Midbrain (tissue), 1 donor: ENCODE data around the gene CCDC177.
A peak's percentile ranks its signal among the peaks of the same experiment; 100 is the strongest.
"Not testable (repeated sequence)": the region's sequence is repeated elsewhere in the genome, so short reads cannot be mapped to it uniquely, and the experiment has no call there.

Experiments
- DNase-seq: peaks from one replicate; lab custom pipeline; 2025; lab: John Stamatoyannopoulos, UW

The CCDC177 gene

DNA sequence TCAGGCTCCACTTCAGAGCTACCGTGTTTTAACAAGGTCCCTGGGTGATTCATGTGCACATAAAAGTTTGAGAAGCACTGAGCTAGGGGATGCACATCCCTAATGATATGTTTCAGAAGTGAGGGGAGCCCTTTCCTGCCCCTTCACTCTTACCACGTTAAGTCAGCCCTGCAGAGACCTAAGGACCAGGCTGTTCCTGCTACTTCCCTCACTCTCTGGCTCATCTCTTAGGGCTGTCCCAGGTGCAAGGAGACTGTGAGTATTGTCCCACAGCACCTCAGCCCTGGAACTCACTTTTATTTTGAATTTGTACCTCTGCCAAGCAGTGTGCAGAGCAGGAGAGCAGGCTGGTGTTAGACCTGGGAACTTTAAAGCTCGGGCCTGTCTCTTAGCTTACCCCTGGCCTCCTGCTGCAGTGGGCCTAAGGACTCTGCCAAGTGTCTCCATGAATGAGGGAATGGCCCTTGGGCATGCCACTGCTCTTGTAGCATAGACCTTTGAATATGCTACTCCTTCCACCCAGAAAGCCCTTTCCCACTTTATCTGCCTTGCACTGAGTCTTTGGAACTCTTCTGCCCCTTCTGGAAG lies 25.7 kb upstream of the CCDC177 start:
- no peak for DNase-seq

DNA sequence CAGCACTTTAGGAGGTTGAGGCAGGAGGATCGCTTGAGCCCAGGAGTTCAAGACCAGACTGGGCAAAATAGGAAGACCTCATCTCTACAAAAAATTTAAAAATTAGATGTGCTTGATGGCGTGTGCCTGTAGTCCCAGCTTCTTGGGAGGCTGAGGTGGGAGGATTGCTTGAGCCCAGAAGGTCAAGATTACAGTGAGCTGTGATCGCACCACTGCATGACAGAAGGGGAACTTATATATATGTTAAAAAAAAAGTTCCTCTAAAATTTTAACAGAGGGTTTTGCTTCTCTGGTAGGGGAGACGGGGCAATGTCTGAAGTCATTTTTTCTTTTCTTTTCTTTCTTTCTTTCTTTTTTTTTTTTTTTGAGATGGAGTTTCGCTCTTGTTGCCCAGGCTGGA lies 24.8 kb upstream of the CCDC177 start:
- not testable (repeated sequence) for DNase-seq

- no peak for DNase-seq
Measured at GRCh38 chr14:69595336-69595735, 20.7 kb upstream of the CCDC177 start.

GRCh38 chr14:69594846-69595245 lies 20.2 kb upstream of the CCDC177 start:
- DNase-seq = no peak

DNA sequence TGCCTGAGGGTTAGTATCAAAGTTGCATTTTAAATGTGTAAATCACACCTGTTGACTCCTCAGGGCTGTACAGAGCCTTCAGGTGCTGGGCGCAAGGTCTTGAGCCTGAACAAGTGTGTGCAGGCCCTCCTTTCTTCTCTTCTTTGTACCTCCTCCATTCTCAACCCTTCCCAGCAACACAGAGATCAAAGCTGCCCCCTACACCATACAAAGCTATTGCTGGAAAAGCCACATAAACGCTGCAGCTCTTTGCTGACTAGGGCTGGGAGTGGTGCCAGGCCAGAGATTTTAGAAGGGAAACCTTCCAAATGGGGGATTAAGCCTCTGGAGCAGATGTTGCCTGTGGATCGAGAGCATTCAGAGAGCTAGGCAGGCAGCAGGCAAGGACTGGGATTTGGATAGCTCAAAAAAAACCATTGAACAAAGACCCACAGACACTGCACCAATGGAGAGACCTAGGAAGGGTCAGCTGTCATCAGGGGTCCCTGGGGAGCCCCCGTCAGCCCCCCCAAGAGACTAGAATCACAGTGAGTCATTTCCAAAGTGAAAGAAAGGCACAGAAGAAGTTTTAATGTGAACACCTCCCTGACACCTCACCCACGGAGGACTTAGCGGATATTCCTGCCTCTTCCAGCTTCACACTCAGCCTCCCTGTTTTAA lies 18.5 kb upstream of the CCDC177 start:
- DNase-seq = peak; percentile 55

GRCh38 chr14:69591317-69591716 lies 16.6 kb upstream of the CCDC177 start:
- DNase-seq = no peak

DNA sequence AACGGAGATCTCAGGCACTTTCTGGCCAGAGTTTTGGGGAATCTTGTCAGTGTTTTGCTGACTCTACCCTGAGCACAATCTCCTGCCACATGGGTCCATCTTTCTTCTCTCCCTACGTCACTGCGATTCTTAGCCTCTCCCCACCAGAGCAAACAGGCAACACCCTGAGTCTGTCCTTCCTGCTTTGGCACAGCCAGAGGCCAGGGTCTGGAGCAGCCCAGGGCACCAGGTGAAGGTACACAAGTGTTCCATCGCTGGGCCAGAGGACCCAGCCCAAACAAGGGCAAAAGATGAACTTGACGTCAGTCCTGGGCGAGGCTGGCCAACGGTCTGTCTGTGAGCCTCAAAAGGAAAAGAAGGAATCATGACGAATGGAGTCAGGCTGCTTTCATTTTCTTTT lies 12.7 kb upstream of the CCDC177 start:
- DNase-seq = no peak

DNA sequence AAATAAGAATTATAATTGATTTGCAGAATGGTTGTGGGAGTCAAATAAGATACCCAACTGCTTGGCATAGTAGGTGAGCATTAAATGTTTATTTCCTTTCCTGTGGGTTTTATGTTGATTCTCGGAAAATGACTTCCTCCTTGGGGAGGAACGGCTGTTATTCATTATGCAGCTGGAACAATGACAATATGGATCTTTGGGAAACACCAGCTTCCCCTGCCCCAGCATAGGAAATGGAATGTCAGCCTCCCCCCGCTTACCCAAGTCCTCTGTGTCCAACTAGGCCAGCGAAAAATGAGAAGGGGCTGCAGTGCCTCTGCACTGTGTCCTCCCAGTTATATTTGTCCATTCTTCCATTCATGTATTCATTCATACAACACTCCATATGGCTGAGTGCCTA lies 11.7 kb upstream of the CCDC177 start:
- no peak for DNase-seq

DNA sequence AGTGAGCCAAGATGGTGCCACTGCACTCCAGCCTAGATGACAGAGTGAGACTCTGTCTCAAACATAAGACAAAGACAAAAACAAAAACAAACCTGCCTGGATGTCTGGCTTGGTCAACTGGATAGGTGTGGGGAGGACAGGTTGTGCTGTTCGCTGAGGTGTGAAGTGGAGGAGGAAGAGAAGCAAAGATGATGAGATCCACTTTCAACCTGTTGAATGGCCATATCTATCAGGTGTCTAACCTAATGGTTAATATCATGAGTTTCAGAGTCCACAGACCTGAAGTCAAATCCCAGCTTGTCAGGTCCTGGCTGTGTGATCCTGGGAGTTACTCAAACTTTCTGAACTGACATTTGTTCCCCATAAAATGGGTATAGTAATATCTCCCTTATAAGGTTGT lies 9.7 kb upstream of the CCDC177 start:
- no peak for DNase-seq

DNA sequence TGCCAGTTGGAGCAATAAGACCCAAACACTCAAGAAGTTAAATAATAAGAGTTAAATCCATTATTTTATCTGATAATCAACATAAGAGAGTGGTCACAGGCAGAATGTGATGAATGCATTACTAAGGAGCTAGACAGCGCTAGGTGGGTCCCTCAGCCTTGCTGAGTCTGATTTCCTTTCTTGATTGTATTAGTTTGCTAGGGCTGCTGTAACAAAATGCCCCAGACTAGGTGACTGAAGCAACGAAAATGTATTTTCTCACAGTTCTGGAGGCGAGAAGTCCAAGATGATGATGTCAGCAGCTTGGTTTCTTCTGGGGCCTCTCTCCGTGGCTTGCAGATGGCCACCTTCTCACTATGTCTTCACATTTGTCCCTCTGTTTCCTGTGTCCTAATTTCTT lies 8.2 kb upstream of the CCDC177 start:
- no peak for DNase-seq

- no peak for DNase-seq
Measured at GRCh38 chr14:69582212-69582611, 7.5 kb upstream of the CCDC177 start.

DNA sequence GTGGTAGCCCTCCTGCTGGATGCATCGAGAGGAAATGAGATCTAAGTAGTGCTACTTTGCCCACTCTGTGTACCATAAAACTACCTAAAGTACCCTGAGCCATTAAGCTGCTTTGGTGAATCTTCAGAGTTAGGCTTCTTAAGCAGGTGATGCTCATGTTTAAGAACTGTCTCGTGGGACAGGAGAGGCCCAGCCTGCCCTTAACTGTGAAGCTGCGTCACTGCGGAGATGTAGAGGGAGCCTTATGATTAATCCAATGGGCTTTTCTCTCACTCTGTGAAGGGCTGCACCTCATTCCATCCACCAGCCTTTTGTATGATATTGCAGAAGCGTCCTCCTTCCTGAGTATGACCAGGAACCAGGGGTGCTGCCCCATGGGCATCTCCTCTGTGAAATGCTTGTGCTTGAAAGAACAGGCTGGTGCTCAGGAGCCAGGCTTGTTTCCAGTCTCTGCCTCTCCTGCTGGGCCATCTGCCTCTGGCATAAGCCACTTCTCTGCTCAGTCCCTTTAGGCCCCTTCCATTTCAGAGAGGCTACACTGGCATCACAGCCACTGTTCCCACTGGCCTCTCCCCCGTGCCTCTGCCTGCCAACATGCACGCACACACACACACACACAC lies 6.8 kb upstream of the CCDC177 start:
- DNase-seq = no peak

DNA sequence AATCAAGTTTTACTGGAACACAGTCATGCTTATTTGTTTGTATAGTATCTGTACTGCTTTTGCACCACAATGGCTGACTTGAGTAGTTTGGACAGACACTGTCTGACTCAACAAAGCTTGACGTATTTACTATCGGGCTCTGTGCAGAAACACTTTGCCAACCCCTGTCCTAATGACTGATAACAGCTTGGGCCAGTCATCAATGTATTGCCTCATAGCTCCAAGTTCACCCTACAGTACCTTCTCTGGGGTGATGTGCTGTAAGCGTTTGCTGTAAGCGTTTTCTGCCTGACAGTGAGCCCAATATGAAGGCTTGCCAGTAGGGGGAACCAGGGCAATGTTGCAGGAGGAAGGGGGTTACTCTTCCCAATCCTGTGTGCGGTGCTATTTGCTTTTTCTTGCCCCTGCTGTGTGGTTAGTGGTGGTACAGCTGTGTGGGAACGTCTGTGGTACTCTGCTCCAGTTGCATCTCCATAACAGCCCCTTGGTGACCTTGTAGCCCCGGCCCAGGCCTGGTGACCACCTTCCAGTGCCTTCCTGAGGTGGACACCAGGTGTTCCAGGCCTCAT lies 5.4 kb upstream of the CCDC177 start:
- DNase-seq = peak; percentile 11

GRCh38 chr14:69579476-69579875 lies 4.8 kb upstream of the CCDC177 start:
- DNase-seq = no peak

- no peak for DNase-seq
Measured at GRCh38 chr14:69574954-69575295, 254 bp upstream of the CCDC177 start.

- DNase-seq = no peak
Measured at GRCh38 chr14:69573831-69574262, 824 bp downstream of the CCDC177 start.

DNA sequence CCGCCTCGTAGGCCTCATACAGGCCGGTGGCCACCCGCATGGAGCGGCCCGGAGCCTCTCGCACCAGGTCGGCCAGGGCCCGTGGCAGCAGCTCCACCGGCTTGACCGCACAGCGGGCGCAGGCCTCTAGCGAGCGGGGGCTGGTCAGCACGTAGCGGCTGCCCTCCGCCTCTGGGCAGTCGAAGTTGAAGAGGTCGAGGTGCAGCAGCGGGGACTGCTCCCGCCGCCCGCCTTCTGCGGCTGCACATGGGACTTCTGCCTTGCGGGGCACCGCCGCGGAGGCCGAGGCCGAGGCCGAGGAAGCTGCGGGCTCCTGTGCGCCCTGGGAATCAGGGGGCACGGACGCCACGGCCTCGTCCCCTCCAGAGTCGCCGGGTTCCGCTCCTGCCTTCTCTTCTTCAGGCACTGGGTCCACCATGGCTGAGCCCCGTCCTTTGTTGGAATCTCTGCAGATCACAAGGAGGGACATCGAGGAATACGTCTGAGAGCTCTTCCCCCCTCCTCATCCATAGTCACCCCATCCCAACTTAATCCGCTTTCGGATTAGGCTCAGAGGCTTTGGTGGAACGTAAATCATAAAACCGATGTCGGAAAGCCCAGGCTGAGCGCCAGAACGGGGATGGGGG lies 1.4 kb downstream of the CCDC177 start:
- DNase-seq = no peak

DNA sequence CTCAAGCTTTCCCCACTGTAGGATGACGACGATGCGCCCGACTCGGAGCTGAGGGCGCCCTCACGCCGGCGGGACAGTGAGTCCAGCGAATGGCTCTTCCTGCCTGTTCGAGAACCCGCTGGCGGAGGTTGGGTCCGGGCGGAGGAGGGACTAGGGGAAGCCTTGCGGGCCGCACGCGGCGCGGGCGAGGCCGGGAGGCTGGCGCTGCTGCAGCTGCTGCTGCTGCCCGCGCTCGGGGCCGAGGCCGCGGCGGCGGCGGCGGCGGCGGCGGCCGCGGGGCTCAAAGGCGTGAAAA lies 1.9 kb downstream of the CCDC177 start:
- DNase-seq = no peak

DNA sequence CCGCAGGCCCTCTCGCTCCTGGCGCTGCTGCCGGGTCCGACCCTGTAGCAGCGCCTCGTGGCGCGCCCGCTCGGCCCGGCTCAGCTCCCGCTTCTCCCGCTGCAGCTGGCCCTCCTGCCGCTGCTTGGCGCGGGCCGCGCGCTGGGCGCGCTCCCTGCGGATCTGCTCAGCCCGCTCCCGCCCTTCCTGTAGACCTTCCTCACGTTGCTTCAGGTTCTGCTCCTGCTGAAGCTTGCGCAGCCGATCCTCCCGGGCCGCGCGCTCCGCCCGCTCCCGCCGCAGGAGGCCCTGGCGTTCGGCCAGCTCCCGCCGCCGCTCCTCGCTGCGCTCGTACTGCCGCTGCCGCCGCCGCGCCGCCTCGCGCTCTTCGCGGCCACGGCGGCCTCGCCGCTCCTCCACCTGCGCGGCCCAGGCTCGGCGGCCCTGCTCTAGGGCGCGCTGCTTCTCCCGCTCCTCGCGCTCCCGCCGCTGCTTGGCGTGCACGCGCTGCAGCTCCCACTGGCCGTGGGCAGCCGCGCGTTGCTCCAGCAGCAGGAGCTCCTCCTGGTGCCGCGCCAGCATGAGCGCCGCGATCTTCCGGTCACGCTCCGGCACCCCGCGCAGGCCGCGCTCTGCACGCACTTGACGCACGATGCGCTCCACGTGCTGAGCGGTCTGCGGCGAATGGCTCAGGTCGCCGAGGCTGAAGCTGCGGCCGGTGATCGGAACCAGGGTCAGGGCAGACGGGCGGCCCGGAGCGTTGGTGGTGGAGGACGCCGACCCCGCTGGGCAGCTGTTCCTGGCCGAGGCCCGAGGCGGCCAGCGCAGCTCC lies 2.4 kb downstream of the CCDC177 start:
- DNase-seq = no peak

DNA sequence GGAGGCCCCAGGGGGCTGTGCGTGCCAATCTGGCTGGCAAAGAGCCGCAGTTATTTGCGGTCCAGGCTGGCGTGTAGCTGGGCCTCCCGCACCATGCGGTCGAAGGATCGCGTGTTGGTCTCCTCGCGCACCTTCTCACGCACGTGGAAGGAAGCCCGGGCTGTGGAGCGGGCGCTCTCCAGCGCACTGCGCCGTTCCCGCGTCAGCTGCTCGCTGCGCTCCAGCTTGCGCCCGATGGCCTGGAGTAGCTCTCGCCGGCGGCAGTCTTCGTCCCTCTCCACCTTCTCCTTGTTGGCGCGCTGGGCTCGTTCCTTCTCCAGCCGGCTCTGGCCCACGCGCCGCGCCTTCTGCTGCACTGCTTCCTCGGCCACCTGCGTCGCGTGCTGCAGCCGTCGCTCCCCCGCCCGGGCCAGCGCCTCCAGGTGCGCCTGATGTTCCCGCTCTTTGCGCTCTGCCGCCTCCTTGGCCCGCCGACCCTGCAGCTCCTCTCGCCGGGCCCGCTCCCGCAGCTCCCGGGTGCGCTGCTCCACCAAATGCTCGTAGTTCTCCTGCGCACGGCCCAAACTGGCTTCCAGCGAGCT lies 3.1 kb downstream of the CCDC177 start:
- no peak for DNase-seq

DNA sequence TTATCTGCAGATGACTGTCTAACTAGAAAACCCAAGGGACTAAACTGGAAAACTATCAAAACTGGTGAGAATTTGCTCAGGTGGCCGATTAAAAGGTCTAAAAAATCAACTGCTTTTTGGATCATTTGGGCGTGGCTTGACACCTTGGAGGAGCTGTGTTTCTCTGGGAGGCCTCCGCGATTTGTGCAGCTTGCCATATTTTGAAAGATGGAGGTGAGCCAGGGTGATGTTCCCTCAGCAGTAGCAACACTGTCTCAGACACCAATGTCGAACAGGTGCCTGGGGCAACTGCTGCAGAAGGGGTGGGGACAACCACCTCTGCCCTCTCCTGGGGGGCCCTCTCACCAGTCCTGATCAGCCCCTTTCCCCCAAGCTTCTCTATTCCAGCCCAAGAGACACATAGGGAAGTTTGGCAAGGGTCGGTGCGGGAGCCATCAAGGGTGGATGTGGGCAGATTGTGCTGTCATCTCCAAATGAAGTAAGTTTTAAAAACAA lies 3.8 kb downstream of the CCDC177 start:
- DNase-seq = no peak

GRCh38 chr14:69569859-69570258 lies 4.8 kb downstream of the CCDC177 start:
- DNase-seq = no peak
